DMS153 treated with DMSO at 0.1 percent for 48 hours (cell line): ENCODE results near the gene TBC1D3K.
"Not testable (repeated sequence)": the region's sequence is repeated elsewhere in the genome, so short reads cannot be mapped to it uniquely, and the experiment has no call there.

Experiments
- DNase-seq: peaks from one replicate; lab custom pipeline; 2025; ENCODE audit not compliant: unreplicated experiment; lab: John Stamatoyannopoulos, UW

TBC1D3K gene

GRCh38 chr17:37924115-37924514 lies at the start of gene TBC1D3K:
Gene TBC1D3K, plus strand, starts transcription at chr17:37924415. Its CDS starts 1,585 bp downstream, at chr17:37926000.
- DNase-seq: not testable (repeated sequence)

- no peak for DNase-seq
Observed at GRCh38 chr17:37884516-37884915, 39.7 kb upstream of the TBC1D3K start.

GRCh38 chr17:37885136-37885535 lies 39.1 kb upstream of the TBC1D3K start:
- DNase-seq: no peak

- DNase-seq: no peak
Observed at GRCh38 chr17:37888881-37889280, 35.3 kb upstream of the TBC1D3K start.

- not testable (repeated sequence) for DNase-seq
Observed at GRCh38 chr17:37896961-37897360, 27.3 kb upstream of the TBC1D3K start.
